GM19025 (cell line): ENCODE measurements around the gene GPD2.
"Not testable (repeated sequence)": the region's sequence is repeated elsewhere in the genome, so short reads cannot be mapped to it uniquely, and the experiment has no call there.

Experiments used
- ATAC-seq: cut with Tn5 transposase; IDR thresholded peaks from one replicate; pipeline ENCODE4 v1.9.1; 2021; ENCODE audit warnings: mild to moderate bottlenecking, low read depth, moderate library complexity; ENCODE audit not compliant: unreplicated experiment

The GPD2 gene

DNA sequence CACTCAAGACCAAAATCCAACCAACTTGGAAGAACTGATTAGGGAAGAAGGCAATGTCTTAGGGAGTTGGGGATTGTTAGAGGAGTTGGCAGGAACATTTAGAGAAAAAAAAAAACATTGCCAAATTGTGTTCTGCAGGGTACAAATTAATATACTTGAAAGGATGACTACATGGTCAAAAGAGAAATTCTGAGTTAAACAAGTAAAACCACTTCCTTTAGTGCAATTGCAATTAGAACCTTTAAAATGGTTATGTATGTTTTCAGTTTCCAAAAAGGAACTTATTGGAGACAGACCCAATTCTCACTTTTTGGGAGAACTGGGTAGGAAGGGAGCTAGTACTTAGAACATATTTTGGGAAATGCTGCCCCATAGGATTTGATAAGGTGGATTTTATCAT lies 137.9 kb downstream of the GPD2 start:
- ATAC-seq = no peak

DNA sequence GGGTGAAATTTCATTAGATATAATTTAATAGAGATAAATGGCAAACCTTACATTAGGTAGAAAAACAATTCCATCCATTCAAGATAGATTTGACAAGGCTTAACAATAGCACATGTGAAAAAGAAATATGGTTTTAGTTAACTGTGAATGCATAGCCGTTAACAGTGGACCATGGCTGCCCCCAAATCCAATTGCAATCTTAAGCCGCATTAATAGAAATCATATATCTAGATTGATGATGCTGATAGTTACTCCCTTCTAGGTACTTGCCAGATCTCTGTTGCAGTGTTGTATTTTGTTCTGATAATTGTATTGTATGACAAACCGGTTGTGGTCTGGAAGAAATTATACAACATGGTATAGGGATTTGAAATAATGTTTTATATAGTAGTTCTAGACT lies 139.8 kb downstream of the GPD2 start:
- ATAC-seq = no peak

DNA sequence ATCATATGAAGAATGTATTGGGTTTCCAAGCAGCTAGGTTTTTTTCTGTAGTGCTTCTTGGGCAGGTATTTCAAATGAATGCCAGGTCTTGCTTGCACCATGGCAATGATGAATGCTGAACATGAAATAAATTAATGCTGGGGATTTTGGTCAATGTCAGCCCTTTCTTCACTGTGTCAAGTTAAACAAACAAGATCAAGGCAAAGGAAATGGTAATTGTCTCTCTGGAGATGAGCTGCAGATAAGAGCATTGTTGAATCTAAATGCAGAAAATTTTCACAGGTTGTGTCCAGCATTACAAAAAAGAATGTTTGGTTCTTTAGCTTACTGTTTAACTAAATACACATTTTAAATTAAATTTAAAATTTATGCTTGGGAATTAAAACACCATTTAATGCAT lies 144.3 kb downstream of the GPD2 start:
- no peak for ATAC-seq

DNA sequence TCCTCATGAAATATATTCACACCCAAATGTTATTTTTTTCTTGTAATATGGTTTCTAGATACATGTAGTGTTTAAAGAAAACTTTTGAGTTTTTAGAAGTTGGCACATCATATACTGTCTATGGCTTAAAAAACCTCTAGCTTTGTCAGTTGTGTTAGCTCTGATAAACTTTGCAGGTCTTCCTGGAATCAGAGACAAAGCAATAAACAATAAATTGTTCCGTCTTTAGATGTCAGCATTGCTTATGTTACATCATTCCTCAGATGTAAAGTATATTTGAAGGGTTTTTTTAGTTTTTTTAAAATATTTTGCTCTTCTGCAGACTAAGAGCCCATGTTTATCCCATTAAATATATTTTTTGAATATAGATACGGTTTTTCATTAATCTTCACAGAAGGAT lies 145.1 kb downstream of the GPD2 start:
- ATAC-seq = no peak

DNA sequence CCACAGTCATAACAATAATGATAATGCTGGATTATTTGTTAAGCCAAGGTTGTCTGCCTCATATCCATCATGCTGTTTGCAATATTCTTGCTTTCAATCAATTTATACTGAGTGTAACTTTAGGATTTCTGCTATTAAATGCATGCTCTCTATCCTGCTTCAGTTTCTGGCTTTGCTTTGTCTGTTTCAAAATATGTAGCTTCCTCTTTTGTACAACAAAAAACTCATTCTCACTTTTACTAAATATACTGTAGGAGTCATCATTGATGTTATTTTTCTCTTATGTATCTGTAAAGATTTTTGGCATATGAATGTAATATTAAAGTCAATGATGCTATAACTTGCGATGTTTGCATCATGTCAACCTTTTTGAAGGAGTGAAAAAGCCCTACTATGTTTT lies 149.3 kb downstream of the GPD2 start:
- ATAC-seq = no peak

DNA sequence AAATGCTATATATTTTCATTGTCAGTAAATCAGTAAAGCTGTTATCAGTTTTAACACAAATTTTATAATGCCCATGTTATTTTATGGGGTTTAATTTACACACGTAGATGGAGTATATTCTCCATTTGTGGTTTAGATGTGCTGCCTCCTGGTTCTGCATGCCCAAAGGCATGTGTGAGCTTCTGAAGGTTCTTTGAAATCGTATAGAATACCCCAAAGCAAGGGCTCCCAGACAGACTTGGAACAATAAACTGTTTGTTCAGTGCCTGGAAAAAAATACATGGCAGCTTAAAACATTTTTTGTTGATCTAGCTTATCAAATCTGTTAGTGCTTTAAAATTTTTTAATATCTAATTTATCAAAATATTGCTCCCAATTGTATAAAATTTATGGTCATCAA lies 150.4 kb downstream of the GPD2 start:
- no peak for ATAC-seq

DNA sequence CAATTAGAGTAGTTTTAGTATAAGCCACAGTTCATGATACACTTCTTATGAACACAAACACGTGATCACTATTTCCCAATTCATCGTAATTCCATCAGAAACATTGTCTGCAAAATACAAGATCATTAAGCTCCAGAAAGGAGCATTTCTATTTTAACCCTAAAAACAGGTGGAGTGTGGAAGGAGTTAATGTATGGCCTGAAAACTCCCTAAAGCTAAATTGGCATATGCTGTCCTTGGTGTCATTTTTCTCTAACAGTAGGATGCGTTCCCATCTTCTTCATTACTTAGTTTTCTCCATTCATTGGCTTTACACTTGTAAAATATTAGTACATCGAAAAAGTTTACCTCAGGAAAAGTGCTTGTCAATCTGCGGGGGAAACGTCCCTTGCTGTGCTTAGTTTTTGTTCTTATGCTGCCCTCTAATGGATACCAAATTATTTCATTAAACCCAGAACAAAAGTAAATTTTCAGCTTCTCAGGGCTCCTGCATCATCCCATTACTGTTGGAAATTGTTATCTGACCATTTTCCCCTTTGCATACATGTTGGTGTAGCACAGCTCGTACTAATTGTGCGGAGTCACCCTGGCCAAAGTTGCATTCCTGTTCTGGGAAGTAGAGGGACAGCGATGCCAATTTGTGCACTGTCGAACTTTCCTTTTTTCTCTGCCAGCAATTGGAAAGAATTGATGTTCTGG lies 153.4 kb downstream of the GPD2 start:
- peak; percentile 55 for ATAC-seq

DNA sequence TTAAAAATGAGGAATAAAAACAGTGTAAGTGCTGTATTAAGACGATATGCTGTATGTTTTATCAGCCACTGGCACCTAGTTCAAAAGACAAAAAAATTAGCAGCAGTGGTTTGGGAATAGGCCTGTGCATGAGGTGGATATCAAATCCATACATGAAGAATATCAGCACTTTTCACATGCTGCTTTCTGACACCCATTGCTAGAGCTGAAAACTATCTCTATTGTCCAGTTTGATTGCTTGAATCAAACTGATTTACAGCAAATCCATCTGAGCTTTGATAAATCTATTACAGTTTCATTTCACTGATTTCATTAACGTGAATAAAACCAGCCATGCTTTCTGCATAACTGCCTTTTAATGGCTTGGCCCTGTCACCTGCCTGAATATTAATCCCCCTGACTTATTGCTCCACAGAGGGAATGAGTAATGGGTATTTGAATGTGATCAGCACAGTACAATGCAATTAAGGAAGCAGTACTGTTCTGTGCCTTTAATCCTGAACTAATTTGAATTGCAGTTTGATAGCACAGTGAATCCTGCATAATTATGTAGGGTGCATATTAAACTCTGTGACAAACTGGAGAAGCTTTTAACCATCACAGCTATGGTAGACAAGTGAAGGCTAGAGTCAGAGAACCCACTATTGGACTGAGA lies 154.0 kb downstream of the GPD2 start:
- ATAC-seq = no peak

DNA sequence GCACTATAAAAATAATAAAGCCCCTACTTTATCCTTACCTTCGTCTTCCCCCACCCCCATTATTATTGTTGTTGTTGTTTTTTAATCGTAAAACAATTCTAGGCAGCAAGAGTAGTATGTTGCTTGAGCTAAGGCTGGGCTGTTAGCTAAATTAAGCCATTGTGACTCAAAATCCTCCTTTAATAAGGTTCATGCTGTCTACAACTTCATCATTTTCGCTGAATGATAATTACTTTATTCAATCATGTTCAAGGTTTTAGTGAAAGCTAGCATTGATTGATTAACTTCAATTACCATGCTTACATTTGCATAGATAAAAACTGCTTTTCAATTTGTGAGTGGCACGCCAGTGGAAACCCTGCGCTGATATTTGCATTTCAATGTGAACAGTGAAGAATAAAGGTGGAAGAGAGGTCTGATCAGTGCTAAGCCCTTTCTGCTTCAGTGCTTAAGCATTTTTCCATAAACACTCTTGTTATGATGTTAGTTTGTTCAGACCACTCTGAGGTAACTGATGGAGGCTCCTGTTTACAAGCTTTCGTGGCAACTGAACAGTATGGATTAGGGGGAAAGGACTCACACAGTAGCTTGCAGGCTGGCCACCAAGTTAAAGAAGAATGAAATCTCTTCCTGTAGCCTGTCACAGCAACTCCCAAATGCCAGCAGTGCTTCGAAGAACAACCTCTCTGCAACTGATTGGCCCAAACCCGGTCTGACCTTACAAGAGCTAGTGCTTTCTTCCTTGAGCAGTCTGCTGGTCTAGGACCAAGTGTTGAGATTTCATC lies 156.8 kb downstream of the GPD2 start:
- no peak for ATAC-seq

DNA sequence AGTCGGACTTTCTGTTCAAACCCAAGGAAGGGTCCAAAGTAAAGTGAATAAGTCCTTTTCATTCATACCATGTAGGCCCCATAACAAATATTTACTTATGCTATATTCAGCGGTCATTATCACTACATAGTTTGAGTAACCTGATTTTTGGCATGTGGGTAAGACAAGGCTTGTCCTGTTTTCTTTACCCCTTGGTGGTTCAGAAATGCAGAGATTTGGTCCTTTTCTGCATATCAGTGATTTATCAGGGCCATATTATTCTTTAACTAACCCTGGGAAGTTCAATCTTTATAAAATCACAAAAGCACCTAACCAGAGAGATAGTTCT lies 157.4 kb downstream of the GPD2 start:
- ATAC-seq = no peak

DNA sequence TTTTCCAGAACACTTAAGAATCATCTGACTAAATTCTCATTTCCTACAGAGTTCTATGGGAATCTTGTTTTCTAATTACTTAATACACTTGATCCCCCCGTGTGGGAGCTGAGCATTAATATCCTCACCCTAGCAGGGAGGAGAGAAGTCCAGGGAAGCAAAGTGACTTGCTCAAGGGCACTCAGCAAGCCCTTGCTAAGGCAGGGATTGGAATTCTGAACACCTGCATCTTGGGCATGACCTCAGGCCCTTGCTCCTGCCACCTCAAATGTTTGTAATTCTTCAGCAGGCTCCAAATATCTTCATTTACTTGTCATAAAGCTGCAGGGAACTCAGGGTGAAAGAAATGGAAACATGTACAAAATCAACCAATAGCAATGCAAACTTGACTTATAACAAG lies 162.4 kb downstream of the GPD2 start:
- no peak for ATAC-seq

DNA sequence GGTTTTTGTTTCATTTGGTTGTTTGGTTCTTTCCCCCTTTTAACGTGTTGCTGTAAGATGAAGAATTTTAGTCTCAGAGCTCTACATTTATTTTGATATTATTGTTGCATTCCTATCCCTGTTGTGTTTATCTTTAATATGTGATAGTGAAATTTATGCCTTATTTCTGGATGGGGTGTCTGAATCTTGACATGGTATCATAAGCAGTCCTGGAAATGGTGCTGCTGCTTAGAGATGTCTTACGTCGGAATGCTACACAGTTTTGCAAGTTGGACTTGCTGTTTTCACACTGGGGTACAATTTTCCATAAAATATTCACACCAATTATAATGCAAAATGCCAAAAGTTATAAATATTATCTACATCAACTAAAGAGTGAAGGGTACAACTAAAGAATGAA lies 164.0 kb downstream of the GPD2 start:
- no peak for ATAC-seq

DNA sequence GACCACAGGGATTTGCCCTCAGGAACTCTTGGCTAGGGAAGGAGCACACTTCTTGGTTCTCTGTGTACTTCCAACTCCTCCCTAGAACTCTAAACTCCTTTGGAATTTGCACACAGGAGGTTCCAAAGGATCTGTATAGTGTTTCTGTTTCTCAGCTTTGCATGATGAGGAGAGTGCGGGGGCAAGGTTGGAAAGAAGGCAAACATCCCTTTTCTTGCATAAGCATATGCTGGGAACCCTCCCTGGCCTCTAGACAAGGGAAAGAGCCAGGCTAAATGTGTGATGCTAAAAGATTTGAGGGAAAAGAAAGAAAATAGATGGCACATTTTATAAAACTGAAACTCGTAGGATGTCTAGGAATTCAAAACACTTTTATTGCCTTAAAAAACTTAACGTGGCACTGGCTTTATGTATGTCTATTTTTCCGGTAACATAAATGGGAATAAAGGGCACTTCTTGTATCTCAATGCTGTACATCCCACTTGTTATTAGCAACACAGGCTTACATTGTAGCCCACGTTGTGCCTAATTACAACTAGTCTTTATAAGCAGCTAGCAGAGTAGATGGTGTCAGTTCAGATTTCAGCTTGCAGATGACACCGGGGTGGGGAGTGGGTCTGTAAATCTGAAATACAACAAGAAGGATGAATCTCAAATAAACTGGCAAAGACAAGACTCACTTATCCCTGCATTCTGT lies 165.8 kb downstream of the GPD2 start:
- ATAC-seq = no peak

DNA sequence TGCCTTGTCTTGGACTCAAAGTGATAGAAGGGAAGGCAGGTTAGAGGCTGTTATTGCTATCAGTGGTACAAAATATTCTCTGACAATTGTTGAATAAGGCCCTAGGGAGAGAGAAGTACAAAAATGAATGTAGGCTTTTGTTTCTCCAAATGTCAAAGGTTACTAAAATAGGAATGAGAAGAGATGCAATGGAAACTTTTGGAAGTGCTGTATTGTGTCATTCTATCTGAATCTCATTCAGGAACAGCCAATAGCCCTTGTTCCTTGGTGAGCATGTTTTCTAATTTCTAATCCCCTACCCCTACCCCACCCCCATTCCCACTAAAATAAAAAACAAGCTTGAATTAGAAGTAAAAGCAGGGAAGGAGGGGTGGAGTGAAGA lies 166.4 kb downstream of the GPD2 start:
- no peak for ATAC-seq

DNA sequence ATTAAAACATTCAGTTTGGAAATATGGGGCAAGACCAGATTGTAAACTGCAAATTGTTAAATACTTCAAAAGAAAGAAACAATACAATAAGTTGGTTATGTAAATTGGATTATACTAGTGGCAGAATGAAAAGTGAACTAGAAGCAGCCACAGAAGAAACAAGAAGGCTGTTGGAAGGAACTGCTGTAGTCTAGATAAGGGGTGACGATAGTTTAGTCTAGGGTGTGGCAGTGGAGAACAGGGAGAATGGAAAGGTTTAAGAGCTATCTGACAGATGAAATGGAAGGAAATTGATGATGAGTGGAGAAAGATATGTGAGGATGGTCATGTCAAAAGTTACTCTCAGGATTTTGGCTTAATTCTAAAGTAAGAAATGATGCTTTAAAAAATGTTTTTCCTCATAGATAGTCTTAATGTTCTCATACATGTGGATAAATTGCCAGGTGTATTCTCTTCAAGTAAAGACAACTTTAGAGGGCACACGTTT lies 179.7 kb downstream of the GPD2 start:
- ATAC-seq = no peak

DNA sequence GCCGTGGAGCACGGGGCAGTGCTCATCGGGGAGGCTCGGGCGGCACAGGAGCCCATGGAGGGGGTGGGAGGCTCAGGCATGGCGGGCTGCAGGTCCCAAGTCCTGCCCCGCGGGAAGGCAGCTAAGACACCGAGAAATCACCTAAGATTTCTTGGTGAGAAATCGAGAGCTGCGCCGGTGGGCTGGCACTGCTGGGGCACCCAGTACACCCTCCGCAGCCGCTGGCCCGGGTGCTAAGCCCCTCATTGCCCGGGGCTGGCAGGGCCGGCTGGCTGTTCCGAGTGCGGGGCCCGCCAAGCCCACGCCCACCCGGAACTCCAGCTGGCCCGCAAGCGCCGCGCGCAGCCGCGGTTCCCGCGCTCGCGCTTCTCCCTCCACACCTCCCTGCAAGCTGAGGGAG lies 181.9 kb downstream of the GPD2 start:
- not testable (repeated sequence) for ATAC-seq

DNA sequence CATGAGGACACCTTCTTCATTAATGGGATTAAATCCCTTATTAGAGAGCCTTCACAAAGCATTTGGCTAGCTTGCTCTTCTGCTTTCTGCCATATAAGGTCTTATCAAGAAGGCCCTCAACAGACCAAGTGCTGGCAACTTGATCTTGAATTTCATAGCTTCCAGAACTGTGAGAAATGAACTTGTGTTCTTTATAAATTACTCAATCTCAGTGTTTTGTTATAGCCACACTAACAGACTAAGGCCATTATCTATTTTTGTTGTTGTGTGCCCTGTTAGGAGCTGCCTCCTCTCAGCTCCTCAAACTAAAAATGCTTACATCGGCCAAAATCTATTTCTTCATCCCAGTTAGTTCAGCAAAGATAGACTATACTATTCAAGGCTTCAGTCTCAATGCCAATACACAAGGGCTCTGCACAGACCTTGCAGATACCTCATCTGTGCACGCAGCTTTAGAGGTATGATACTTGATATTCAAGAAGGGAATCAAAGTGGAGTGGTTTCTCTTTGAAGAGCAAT lies 182.9 kb downstream of the GPD2 start:
- ATAC-seq = no peak

DNA sequence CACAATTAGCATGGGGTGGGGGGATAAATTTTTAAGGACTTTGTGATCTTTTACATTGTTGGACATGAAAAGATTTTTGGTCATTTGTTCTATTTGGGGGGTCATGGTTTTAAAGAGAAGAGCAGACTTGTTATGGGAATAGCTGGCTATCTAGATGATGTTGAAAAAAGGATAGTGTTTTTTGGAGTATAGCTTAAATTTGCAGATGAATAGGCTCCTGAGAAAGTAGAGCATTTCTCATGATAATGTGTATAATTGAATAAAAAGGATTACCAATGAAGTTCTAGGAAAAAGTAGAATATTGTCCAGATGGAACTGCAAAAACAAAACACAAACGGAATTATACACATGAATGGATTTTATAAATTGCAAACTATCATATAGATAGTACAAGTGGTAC lies 186.3 kb downstream of the GPD2 start:
- no peak for ATAC-seq

DNA sequence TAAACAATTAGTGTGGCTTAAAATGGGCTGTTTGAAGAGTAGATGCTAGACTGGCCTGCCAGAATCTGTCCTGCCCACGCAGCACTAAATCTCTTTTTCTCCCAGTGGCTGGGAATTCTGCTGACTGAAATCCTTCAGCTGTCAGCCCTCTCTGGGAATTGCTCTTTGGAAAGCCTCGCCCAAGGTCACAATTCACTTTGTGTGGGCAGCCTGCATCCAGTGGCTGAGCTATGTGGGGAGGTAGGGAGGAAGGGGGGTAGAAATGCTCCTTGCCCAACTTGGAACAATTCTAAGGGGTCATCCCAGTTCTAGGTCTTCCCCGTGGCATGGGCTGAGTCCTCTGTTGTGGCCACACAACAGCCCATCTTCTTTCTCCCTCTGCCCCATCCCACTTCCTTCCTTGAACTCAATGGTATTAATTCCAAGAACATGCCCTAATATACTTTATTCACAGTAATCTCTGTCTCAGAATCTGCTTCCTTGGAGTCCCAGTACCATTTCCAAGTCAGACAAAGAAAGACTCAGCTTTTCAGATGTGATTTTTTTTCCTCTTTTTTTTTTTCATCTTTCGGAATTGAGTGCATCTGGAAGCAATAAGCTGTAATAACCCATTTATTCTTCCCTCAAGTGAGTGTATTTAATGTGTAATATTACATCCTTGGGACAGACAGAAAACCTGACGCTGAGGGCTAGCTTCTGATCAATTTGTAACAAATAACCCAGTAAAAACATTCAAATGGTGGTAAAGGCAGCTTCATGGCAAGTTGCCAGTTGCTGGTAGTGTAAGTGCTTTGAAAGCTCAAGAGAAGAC lies 189.4 kb downstream of the GPD2 start:
- no peak for ATAC-seq

DNA sequence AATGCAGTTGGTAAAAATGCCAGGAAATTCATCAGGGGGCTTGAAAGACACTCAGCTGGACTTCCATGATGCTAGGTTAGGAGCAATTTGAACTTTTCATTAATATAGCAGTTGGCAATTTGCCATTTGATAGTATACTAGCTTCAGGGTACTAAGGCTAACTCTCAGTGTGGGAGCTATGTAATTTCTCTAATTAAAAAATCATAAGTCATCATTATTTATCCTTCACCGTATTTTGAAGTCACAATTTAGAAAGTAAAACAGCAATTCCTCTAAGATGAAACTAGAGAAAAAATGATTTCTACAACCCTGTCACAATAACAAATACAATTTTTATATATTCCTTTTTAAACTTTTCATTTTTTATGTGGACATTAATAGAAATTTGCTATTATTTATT lies 190.8 kb downstream of the GPD2 start:
- no peak for ATAC-seq
